ENCODE data around the gene SOX9. TPM values are rescaled to one million over a fixed set of nuclear protein-coding genes. Genes with fewer than 3 reads are reported as not detected.

The SOX9 gene
- total RNA-seq, 1 experiment from 2014 or later: 119 TPM

- Histone ChIP-seq H3K9me3 (ENCODE audit: low read length) (no peaks in the 10 kb centered on the region), H3K27me3 (ENCODE audit: low read length) (no peaks in the 10 kb centered on the region), H3K9ac (ENCODE audit: low read length) (no peak overlapping the region), H3F3A (ENCODE audit: low read length, unreplicated experiment) (no peaks in the 10 kb centered on the region), H4K20me1 (ENCODE audit: low read length) (no peaks in the 10 kb centered on the region), H3K4me1 (ENCODE audit: insufficient read depth, low read length) (peaks cover 4% of the 10 kb centered on the region), H2AFZ (ENCODE audit: low read length) (no peak overlapping the region), H3K27ac (ENCODE audit: low read length) (no peak overlapping the region), H3K4me2 (ENCODE audit: low read length) (no peak overlapping the region), H3K4me3 (ENCODE audit: low read length) (no peak overlapping the region), H3K9me2 (replicated peaks; ENCODE audit: low read length) (no peaks in the 10 kb centered on the region), H3K36me3 (ENCODE audit: low read depth, low read length) (no peaks in the 10 kb centered on the region), H3K79me2 (ENCODE audit: low read length) (no peaks in the 10 kb centered on the region)
- BruUV-seq (replicated peaks): no TSS peak
- TF ChIP-seq CTCF (conservative IDR thresholded peaks at IDR 0.05; ENCODE audit: low read depth, low read length): no peak
- intact Hi-C loops (cut with micrococcal nuclease): no loop called here
- ChIA-PET CTCF (no interaction called here), POLR2A (ENCODE audit: unreplicated experiment) (no interaction called here)
- ATAC-seq (peak; percentile 51), DNase-seq (peak; percentile 34)
Observed at GRCh38 chr17:72145962-72146361, 25.1 kb downstream of the SOX9 start.

GRCh38 chr17:72146371-72146770, 25.6 kb downstream of the SOX9 start:
- Histone ChIP-seq H3K79me2 (ENCODE audit: low read length) (no peaks in the 10 kb centered on the region), H3K27me3 (ENCODE audit: low read length) (no peaks in the 10 kb centered on the region), H3K36me3 (ENCODE audit: low read depth, low read length) (no peaks in the 10 kb centered on the region), H3K9me2 (replicated peaks; ENCODE audit: low read length) (no peaks in the 10 kb centered on the region), H3K4me1 (ENCODE audit: insufficient read depth, low read length) (peaks cover 9% of the 10 kb centered on the region), H3K27ac (ENCODE audit: low read length) (no peak overlapping the region), H3F3A (ENCODE audit: low read length, unreplicated experiment) (no peaks in the 10 kb centered on the region), H2AFZ (ENCODE audit: low read length) (no peak overlapping the region), H3K4me2 (ENCODE audit: low read length) (no peak overlapping the region), H3K4me3 (ENCODE audit: low read length) (no peak overlapping the region), H4K20me1 (ENCODE audit: low read length) (no peaks in the 10 kb centered on the region), H3K9me3 (ENCODE audit: low read length) (no peaks in the 10 kb centered on the region), H3K9ac (ENCODE audit: low read length) (no peak overlapping the region)
- ATAC-seq (no peak), DNase-seq (no peak)
- CTCF ChIA-PET: no interaction called here
- BruUV-seq (replicated peaks): no TSS peak
- POLR2A ChIA-PET (ENCODE audit: unreplicated experiment): no interaction called here
- TF ChIP-seq EZH2phosphoT487 (IDR thresholded peaks at IDR 0.05; ENCODE audit: borderline replicate concordance, low read length): no peak
- no peak for TF ChIP-seq EZH2 (IDR thresholded peaks at IDR 0.05; ENCODE audit: low read length, unreplicated experiment)
- no peak for TF ChIP-seq CTCF (conservative IDR thresholded peaks at IDR 0.05; ENCODE audit: low read depth, low read length)
- intact Hi-C loops (cut with micrococcal nuclease): no loop called here

GRCh38 chr17:72150632-72151460, 30.0 kb downstream of the SOX9 start:
- Histone ChIP-seq H4K20me1 (ENCODE audit: low read length) (no peaks in the 10 kb centered on the region), H3K79me2 (ENCODE audit: low read length) (no peaks in the 10 kb centered on the region), H3K27me3 (ENCODE audit: low read length) (no peaks in the 10 kb centered on the region), H3K4me3 (ENCODE audit: low read length) (peak overlapping the region; percentile 45), H3K4me1 (ENCODE audit: insufficient read depth, low read length) (peaks cover 23% of the 10 kb centered on the region), H3K9me2 (replicated peaks; ENCODE audit: low read length) (no peaks in the 10 kb centered on the region), H3K9me3 (ENCODE audit: low read length) (no peaks in the 10 kb centered on the region), H3K4me2 (ENCODE audit: low read length) (peak overlapping the region; percentile 77), H3F3A (ENCODE audit: low read length, unreplicated experiment) (no peaks in the 10 kb centered on the region), H3K27ac (ENCODE audit: low read length) (peak overlapping the region; percentile 80), H3K36me3 (ENCODE audit: low read depth, low read length) (no peaks in the 10 kb centered on the region), H3K9ac (ENCODE audit: low read length) (peak overlapping the region; percentile 39; the same call in 1 of the 2 replicates), H2AFZ (ENCODE audit: low read length) (peak overlapping the region; percentile 20)
- BruUV-seq (replicated peaks): TSS peak; percentile 29
- TF ChIP-seq CTCF (conservative IDR thresholded peaks at IDR 0.05; ENCODE audit: low read depth, low read length) (no peak), EZH2phosphoT487 (IDR thresholded peaks at IDR 0.05; ENCODE audit: borderline replicate concordance, low read length) (no peak), EZH2 (IDR thresholded peaks at IDR 0.05; ENCODE audit: low read length, unreplicated experiment) (no peak)
- peak; percentile 18 for ATAC-seq
- DNase-seq: no peak
- ChIA-PET POLR2A (ENCODE audit: unreplicated experiment) (interaction anchor here (1.1 kb wide), 1 partner anchor 29 kb away, joined by 3 read pairs; no protein-coding TSS in a partner anchor), CTCF (no interaction called here)
- intact Hi-C loops (cut with micrococcal nuclease): loop anchor here (1.0 to 5.0 kb wide), 3 partner anchors 25 to 81 kb away; partner anchors contain the start of gene SOX9

Measured in PC-3 (cell line).